ENCODE measurements around the gene TEX44.
A peak's percentile ranks its signal among the peaks of the same experiment; 100 is the strongest.
"Not testable (repeated sequence)": the region's sequence is repeated elsewhere in the genome, so short reads cannot be mapped to it uniquely, and the experiment has no call there.

The TEX44 gene

DNA sequence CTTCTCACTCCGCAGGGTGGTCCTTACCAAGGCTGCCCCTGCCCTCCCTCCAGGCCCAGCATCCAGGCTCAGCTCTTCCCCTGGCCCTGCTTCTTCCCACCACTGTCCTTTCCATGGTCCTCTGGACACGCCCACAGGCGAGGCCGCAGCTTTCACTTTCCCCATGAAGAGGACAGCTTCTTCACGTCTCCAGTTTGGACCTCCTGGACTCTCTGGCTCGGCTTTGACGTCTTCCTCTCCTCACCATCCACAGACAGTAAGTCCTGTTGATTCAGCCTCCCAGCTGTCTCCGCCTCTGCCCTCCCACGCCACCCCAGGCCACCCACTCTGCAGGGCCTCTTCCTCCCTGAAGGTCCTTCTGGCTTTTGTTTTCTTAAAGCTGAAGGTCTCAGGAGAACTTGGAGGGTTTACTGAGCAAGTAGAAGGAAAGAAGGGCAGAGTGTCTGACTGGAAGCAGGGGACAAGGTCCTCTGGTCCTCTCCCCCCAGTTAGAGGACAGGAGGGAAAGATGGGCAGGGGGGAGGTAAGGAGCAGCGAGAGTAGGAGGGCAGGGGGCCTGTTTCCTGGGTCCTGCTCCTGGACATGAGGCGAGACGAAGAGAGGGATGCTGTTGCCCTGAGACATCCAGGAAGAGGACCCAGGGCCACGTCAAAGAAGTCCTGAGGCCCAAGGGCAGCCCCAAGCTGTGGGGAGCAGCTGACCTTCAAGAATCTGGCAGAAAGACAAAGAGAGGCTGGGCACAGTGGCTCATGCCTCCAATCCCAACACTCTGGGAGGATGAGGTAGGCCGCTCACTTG, 37.7 kb upstream of the TEX44 start:
- FAIRE-seq (peak; percentile 92), DNase-seq (ENCODE audit: insufficient read length, low spot score) (no peak)

DNA sequence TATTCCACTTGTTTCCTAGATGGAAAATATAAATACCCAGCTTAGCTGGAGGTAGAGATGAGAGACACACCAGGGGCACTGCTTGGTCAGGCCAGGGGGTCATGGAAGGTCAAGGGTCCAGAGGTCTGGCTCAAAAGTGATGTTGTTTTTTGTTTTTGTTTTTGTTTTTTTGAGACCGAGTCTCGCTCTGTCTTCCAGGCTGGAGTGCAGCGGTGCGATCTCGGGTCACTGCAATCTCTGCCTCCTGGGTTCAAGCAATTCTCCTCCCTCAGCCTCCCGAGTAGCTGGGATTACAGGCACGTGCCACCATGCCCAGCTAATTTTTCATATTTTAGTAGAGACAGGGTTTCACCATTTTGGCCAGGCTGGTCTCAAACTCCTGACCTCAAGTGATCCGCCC, 36.2 kb upstream of the TEX44 start:
- not testable (repeated sequence) for FAIRE-seq; DNase-seq (ENCODE audit: insufficient read length, low spot score)

More for the DNA sequence above, 37.7 kb upstream of the TEX44 start:
- TF ChIP-seq SPI1 (IDR thresholded peaks at IDR 0.05; ENCODE audit: low read depth, low read length) (peak; percentile 18; the same call in 1 of the 2 replicates), POLR2AphosphoS5 (IDR thresholded peaks at IDR 0.05; ENCODE audit: low read depth, low read length) (no peak)

GRCh38 chr2:231556981-231557380, 35.7 kb upstream of the TEX44 start:
- DNase-seq (ENCODE audit: insufficient read length, low spot score) (no peak), FAIRE-seq (no peak)
- no peak for TF ChIP-seq SPI1 (IDR thresholded peaks at IDR 0.05; ENCODE audit: low read depth, low read length)
- no peak for TF ChIP-seq POU2F2 (IDR thresholded peaks at IDR 0.05; ENCODE audit: low read depth, low read length)
- no peak for TF ChIP-seq PAX5 (IDR thresholded peaks at IDR 0.05; ENCODE audit: insufficient read depth, low read length, severe bottlenecking)
- no peak for TF ChIP-seq POLR2A (IDR thresholded peaks at IDR 0.05; ENCODE audit: low read depth, low read length)
- no peak for TF ChIP-seq POLR2AphosphoS5 (IDR thresholded peaks at IDR 0.05; ENCODE audit: low read depth, low read length)
- no peak for TF ChIP-seq TAF1 (IDR thresholded peaks at IDR 0.05; ENCODE audit: low read depth, low read length)

GRCh38 chr2:231557571-231558217, 35.0 kb upstream of the TEX44 start:
- DNase-seq (ENCODE audit: insufficient read length, low spot score): peak; percentile 86
- TF ChIP-seq PAX5 (IDR thresholded peaks at IDR 0.05; ENCODE audit: insufficient read depth, low read length, severe bottlenecking) (no peak), POLR2AphosphoS5 (IDR thresholded peaks at IDR 0.05; ENCODE audit: low read depth, low read length) (no peak), SPI1 (IDR thresholded peaks at IDR 0.05; ENCODE audit: low read depth, low read length) (no peak), POU2F2 (IDR thresholded peaks at IDR 0.05; ENCODE audit: low read depth, low read length) (no peak), POLR2A (IDR thresholded peaks at IDR 0.05; ENCODE audit: low read depth, low read length) (no peak), TAF1 (IDR thresholded peaks at IDR 0.05; ENCODE audit: low read depth, low read length) (no peak)
- peak; percentile 90 for FAIRE-seq

DNA sequence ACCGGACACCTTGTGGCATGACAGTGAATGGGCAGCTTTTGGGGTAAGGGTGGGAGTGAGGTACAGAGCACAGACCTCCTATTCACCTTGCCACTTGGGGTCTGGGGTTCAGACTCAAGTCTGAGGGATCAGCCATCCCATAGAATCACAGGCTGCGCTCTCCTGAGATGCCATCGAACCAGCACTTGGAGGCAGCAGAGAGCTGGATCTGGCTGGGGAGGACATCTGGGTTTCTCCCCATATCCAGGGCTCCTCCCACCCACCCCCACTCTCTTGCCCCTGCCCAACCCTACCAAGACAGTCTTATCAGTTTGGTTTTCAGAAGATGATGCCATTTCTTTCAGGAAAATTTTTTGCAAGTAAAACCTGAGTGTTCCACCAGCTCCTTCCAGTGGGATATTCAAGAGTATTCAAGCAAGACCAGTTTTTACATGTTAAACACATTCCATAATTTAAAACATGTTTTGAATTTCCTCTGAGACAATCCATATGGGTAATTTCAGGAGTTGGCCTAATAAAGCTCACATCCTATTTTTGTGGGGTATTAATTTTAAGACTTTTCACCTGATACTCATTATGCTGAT, 29.2 kb upstream of the TEX44 start:
- TF ChIP-seq SPI1 (IDR thresholded peaks at IDR 0.05; ENCODE audit: low read depth, low read length): no peak
- TF ChIP-seq PAX5 (IDR thresholded peaks at IDR 0.05; ENCODE audit: insufficient read depth, low read length, severe bottlenecking): no peak
- TF ChIP-seq POLR2A (IDR thresholded peaks at IDR 0.05; ENCODE audit: low read depth, low read length): no peak
- no peak for TF ChIP-seq POU2F2 (IDR thresholded peaks at IDR 0.05; ENCODE audit: low read depth, low read length)
- TF ChIP-seq POLR2AphosphoS5 (IDR thresholded peaks at IDR 0.05; ENCODE audit: low read depth, low read length): no peak
- no peak for TF ChIP-seq TAF1 (IDR thresholded peaks at IDR 0.05; ENCODE audit: low read depth, low read length)
- peak; percentile 63 for DNase-seq (ENCODE audit: insufficient read length, low spot score)
- peak; percentile 97 for FAIRE-seq

DNA sequence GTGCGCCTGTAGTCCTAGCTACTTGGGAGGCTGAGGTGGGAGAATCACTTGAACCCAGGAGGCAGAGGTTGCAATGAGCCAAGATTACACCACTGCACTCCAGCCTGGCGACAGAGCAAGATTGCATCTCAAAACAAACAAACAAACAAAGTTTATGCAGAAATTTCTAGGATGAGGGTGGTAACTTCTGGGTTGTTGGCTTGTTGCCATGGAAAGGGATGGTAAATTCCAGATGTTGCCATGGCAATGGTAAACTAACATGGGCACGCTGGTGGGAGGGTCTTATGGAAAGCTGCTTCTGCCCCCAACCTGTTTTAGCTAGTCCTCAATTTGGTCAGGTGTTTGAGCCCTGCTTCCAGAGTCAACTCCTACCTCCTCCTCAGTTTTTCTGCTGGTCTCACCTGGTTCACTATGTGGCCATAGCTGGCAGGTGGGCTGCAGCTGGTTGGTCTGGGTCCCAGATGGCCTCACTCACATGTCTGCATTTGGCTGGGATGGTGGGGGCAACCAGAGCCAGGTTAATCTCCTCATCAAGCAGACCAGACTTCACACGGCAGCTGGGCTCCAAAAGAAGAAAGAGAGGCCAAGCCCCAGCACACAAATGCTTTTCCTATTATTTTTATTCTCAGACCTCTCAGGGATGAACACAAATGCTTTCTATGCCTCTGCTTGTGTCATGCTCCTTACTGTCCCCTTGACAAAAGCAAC, 26.6 kb upstream of the TEX44 start:
- FAIRE-seq: no peak
- TF ChIP-seq TAF1 (IDR thresholded peaks at IDR 0.05; ENCODE audit: low read depth, low read length) (no peak), POU2F2 (IDR thresholded peaks at IDR 0.05; ENCODE audit: low read depth, low read length) (no peak), POLR2AphosphoS5 (IDR thresholded peaks at IDR 0.05; ENCODE audit: low read depth, low read length) (no peak), PAX5 (IDR thresholded peaks at IDR 0.05; ENCODE audit: insufficient read depth, low read length, severe bottlenecking) (no peak), POLR2A (IDR thresholded peaks at IDR 0.05; ENCODE audit: low read depth, low read length) (no peak), SPI1 (IDR thresholded peaks at IDR 0.05; ENCODE audit: low read depth, low read length) (no peak)
- DNase-seq (ENCODE audit: insufficient read length, low spot score): no peak

DNA sequence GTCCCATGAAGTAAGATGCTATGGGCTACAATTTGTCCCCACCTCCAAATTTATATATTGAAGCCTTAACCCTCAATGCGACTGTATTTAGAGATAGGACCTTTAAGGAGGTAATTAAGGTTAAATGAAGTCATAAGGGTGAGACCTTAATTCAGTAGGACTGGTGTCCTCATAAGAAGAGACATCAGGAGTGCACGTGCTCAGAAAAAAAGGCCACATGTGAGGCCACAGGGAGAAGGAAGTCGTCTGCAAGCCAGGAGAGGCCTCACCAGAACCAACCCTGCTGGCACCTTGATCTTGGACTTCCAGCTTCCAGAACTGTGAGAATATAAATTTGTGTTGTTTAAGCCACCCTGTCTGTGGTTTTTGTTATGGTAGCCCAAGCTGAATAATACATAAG, 25.5 kb upstream of the TEX44 start:
- TF ChIP-seq SPI1 (IDR thresholded peaks at IDR 0.05; ENCODE audit: low read depth, low read length): no peak
- no peak for TF ChIP-seq PAX5 (IDR thresholded peaks at IDR 0.05; ENCODE audit: insufficient read depth, low read length, severe bottlenecking)
- TF ChIP-seq TAF1 (IDR thresholded peaks at IDR 0.05; ENCODE audit: low read depth, low read length): no peak
- TF ChIP-seq POLR2A (IDR thresholded peaks at IDR 0.05; ENCODE audit: low read depth, low read length): no peak
- TF ChIP-seq POU2F2 (IDR thresholded peaks at IDR 0.05; ENCODE audit: low read depth, low read length): no peak
- no peak for TF ChIP-seq POLR2AphosphoS5 (IDR thresholded peaks at IDR 0.05; ENCODE audit: low read depth, low read length)
- DNase-seq (ENCODE audit: insufficient read length, low spot score): no peak
- no peak for FAIRE-seq

GRCh38 chr2:231568098-231568784, 24.4 kb upstream of the TEX44 start:
- TF ChIP-seq POU2F2 (IDR thresholded peaks at IDR 0.05; ENCODE audit: low read depth, low read length) (no peak), SPI1 (IDR thresholded peaks at IDR 0.05; ENCODE audit: low read depth, low read length) (no peak), POLR2AphosphoS5 (IDR thresholded peaks at IDR 0.05; ENCODE audit: low read depth, low read length) (no peak), TAF1 (IDR thresholded peaks at IDR 0.05; ENCODE audit: low read depth, low read length) (no peak), PAX5 (IDR thresholded peaks at IDR 0.05; ENCODE audit: insufficient read depth, low read length, severe bottlenecking) (no peak), POLR2A (IDR thresholded peaks at IDR 0.05; ENCODE audit: low read depth, low read length) (no peak)
- DNase-seq (ENCODE audit: insufficient read length, low spot score) (no peak), FAIRE-seq (no peak)

Data from GM12891 (cell line).